ENCODE results near the gene GNG7.
"Not testable (repeated sequence)": the region's sequence is repeated elsewhere in the genome, so short reads cannot be mapped to it uniquely, and the experiment has no call there.

The GNG7 gene

GRCh38 chr19:2495130-2495641 is 207.3 kb downstream of the GNG7 start:
- no peak for DNase-seq

GRCh38 chr19:2494447-2495129 is 207.9 kb downstream of the GNG7 start:
- no peak for DNase-seq

GRCh38 chr19:2494084-2494446 is 208.4 kb downstream of the GNG7 start:
- DNase-seq, result no peak

- DNase-seq, result not testable (repeated sequence)
Measured at GRCh38 chr19:2493448-2493847, 209.0 kb downstream of the GNG7 start.

GRCh38 chr19:2492870-2493269 is 209.6 kb downstream of the GNG7 start:
- no peak for DNase-seq

- DNase-seq, result peak; percentile 8
Measured at GRCh38 chr19:2491130-2491801, 211.2 kb downstream of the GNG7 start.

DNA sequence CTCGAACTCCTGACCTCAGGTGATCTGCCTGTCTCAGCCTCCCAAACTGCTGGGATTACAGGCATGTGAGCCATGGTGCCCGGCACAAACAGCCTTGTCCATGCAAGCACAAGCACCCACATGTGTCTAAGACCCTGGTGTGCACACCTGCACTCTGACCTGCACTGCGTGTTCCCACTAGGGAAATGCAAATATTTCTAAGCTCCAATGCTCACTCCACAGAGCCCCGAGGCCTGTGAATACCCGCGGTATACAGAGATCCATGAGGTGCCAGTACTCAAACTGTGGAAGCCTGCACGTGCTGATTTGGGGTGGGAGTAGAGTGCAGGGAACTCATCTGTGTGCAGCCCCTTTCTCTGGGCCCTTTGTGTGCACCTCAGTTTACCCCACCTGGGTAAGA is 211.8 kb downstream of the GNG7 start:
- DNase-seq, result no peak

DNA sequence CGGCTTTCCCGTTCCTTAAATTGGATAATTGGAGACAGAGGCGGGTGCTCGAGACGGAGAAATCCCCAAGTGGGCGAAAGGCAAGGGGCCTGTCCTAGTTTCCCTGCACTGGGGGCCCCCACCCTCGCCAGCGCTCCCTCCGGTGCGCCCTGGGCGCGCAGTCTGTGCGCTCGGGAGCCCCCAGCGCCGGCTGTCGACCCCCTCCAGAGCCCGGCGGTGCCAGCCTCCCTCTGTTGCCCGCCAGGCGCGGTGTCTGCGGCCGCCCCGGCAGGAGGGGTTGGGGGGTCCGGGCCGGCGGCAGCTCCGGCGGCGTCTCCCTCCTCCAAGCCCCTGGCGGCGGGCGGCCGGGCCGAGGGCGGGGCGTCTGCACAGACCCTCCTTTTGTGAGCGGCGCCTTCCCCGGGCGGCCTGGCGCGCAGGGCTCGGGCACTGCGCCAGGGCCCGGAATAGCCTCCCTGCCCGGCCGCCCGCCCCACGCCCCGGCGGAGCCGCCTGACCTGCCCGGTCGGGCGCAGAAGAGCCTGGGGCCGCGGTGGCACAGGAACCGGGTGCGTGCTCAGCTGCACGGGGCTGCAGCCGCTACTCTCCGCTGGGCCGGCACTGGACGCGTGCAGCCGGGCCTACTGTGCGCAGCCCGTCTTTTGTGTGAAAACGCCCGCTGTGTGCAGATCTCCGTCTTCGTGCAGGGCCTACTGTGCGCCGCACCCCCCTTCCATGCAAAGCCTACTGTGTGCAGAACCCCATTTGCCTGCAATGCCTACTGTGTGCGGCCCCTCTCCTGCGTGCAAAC is 213.4 kb downstream of the GNG7 start:
- DNase-seq, result no peak

- no peak for DNase-seq
Measured at GRCh38 chr19:2488405-2488941, 214.0 kb downstream of the GNG7 start.

- DNase-seq, result no peak
Measured at GRCh38 chr19:2487842-2488241, 214.7 kb downstream of the GNG7 start.

GRCh38 chr19:2487090-2487489 is 215.4 kb downstream of the GNG7 start:
- no peak for DNase-seq

- DNase-seq, result no peak
Measured at GRCh38 chr19:2485428-2485827, 217.1 kb downstream of the GNG7 start.

DNA sequence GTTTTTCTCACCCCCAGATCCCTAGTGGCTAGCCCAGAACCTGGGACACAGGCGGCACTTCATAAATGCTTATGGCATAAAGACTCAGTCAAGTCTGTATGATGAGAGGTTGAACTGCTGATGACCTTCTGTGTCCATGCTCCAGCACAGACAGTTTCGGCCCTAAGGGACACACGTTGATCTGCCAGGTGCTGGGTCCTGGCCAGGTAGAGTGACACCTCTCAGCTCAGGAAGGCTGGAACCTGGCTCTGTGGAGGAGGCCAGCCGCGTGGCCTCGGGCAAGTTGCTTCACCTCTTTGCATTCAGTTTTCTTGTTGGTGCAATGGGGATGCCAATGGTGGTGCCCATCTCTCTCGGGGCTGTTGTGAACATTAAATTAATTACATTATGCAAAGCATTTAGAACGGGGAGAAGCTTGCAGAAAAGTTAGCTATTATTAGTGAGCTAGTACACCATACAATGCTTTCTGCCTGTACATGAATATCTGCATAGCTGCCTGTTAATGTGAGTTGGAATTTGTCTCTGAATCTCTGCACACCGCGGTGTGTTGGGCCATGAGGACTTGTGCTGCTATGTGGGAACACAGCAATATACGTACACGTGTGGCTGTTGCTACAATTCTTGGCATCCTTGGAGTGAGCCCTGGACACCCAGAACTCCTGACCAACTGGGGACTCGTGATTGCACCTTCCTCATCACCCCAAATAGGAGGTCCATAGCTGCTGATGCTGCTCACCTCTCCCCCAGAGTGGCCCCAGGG is 218.1 kb downstream of the GNG7 start:
- DNase-seq, result no peak

DNA sequence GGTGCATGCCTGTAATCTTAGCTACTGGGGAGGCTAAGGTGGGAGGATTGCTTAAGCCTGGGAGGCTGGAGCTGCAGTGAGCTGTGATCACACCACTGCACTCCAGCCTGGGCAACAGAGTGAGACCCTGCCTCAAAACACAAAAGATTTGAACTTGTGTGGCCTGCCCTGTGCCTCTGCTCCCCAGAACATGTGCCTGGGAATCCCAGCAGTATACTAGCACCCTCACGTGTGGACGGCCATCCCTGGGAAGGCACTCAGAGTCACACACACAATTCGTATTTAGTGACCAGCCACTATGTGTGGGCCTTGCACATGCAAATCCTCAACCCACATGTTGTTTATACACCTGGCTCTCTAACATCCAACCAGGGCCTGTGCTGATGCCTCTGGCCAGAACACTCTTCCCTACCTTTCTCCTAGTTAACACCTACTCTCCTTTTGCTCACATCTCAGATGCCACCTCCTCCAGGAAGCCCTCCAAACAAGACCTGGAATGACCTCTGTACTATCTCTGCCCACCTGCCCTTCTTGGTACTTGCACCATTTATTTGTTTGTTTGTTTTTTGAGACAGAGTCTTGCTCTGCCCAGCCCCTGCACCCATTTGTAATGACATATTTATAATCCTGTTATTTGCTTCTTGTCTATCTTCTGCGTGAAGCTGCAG is 218.9 kb downstream of the GNG7 start:
- no peak for DNase-seq

DNA sequence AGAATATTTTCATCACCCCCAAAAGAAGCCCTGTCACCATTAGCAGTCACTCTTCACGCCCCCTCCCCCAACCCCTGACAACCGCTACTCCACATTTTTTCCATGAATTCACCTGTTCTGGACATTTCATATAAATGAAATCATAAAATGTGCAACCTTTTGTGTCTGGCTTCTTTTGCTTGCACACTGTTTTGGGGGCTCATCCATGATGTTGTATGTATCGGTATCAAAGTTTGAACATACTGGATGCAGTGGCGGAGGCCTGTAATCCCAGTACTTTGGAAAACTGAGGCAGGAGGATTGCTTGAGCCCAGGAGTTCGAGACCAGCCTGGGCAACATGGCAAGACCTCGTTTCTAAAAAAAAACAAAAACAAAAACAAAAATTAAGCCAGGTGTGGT is 219.4 kb downstream of the GNG7 start:
- no peak for DNase-seq

DNA sequence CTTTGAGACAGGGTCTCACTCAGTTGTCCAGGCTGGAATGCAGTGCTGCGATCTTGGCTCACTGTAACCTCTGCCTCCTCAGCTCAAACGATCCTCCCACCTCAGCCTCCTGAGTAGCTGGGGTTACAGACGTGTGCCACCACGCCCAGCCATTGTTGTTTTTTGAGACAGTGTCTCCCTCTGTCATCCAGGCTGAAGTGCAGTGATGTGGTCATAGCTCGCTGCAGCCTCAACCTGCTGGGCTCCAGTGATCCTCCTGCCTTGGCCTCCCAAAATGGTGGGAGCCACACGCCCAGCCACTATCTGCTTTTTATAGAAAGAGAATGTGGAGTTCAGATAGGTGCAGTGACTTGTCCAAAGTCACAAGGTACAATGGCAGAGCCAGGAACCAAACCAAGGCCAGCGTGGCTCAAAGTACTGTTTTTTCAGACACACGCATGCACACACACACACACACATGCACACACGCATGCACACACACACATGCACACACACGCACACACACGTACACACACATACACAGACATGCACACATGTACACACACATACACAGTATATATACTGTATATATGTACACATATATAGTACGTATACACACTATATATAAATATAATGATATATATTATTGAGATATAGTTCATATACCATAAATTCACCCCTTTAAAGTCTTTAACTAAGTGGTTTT is 220.0 kb downstream of the GNG7 start:
- DNase-seq, result no peak

GRCh38 chr19:2481466-2481865 is 221.0 kb downstream of the GNG7 start:
- DNase-seq, result no peak

DNA sequence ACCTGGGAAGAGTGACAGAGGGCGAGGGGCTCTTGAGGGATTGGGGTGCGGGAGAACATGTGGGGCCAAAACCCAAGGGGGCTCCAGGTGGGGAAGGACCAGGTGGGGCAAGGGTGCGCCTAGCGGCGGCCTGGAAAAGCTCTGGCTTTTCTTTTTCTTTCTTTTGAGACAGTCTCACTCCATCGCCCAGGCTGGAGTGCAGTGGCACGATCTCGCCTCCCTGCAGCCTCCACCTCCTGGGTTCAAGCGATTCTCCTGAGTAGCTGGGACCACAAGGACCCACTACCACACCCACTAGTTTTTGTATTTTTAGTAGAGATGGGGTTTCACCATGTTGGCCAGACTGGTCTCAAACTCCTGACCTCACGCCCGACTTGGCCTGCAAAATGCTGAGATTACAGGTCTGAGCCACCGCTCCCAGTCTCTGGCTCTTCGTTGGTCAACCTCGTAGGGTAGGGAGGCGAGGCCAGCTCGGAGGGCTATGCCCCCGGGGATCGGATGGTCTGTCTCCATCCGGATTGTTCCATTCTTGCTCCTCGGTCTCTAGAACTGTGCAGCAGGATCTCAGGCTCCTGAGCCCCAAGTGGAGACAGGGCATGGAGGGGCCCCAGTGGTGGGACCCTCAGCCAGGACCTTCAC is 222.8 kb downstream of the GNG7 start:
- DNase-seq, result no peak

GRCh38 chr19:2478756-2479555 is 223.5 kb downstream of the GNG7 start:
- DNase-seq, result no peak

DNA sequence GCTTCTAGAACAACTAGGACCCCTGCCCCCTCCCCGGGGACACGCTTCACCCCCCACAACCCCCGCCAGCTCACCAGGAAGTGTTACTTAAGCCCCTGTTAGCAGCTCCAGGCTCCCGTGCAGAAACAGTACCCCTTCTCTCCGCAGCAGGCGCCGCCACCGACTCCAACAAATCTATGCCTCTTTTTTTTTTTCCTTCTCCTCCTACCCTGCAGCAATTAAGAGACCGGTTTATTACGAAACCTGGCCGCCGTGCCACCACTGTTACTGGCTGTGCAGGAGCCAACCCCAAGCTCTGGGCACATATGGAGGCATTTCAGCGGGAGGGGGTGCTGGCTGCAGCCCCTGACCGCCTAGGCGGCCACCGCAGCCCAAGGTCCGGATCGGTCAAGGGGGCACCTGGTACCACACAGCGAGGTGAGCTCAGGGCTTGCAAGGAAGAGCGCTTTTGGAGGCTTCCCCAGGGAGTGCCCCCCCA is 224.2 kb downstream of the GNG7 start:
- DNase-seq, result peak; percentile 18

All from NCI-H748 treated with DMSO at 0.1 percent for 48 hours (cell line).